Right kidney (tissue), 1 donor: Measurements from ENCODE around the gene PPP1R16B.
"Not testable (repeated sequence)": the region's sequence is repeated elsewhere in the genome, so short reads cannot be mapped to it uniquely, and the experiment has no call there.

Source experiments
- DNase-seq: peaks from one replicate; pipeline ENCODE4 v3.0.0-alpha.2; 2016

Gene PPP1R16B

GRCh38 chr20:38790200-38791053 is 15.1 kb upstream of the PPP1R16B start:
- DNase-seq = no peak

GRCh38 chr20:38791291-38791690 is 14.2 kb upstream of the PPP1R16B start:
- no peak for DNase-seq

DNA sequence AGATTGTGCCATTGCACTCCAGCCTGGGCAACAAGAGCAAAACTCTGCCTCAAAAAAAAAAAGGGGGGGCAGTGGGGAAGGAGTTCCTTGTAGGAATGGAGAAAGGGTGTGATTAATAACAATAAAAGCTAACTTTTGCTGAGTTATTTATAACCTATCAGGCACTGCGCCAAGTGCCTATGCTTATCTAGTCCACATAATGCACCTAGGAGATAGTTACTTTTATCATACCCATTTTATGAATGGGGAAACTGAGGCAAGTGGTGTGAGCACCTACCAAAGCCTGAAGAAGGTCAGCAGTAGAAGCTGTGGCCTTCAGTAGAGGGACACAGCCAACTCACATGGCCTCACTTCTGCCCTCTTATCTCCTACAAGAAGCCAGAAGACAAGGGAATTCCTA is 13.6 kb upstream of the PPP1R16B start:
- DNase-seq = no peak

DNA sequence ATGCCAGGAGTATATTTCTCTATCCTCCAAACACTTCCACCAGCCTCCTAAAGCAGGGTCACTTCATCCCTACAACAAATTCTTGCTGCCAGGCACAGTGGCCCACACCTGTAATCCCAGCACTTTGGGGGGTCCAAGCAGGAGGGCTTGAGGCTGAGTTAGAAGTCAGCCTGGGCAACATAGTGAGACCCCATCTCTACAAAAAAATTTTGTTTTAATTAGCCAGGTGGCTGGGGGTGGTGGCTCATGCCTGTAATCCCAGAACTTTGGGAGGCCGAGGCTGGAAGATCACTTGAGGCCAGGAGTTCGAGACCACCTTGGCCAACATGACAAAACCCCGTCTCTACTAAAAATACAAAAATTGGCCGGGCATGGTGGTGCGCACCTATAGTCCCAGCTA is 11.4 kb upstream of the PPP1R16B start:
- not testable (repeated sequence) for DNase-seq

DNA sequence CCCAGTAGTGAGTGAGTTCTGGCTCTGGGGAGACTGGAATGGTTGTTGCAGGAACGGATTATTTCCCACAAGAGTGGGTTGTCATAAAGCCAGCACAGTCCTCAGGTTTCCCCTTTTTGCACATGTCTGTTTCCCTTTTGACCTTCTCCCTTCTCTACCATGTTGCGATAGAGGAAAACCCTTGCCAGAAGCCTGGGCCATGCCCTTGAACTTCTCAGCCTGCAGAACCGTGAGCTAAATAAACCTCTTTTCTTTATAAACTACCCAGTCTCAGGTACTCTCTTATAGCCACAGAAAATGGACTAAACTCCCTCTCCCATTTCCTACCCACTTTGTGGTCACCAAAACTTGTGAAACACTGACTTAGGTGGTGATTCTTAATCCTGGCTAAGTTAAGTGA is 7.2 kb upstream of the PPP1R16B start:
- DNase-seq = no peak

GRCh38 chr20:38799203-38799602 is 6.3 kb upstream of the PPP1R16B start:
- DNase-seq = no peak

- DNase-seq = no peak
Measured at GRCh38 chr20:38800882-38801281, 4.6 kb upstream of the PPP1R16B start.

GRCh38 chr20:38804221-38804620 is 1.3 kb upstream of the PPP1R16B start:
- no peak for DNase-seq

DNA sequence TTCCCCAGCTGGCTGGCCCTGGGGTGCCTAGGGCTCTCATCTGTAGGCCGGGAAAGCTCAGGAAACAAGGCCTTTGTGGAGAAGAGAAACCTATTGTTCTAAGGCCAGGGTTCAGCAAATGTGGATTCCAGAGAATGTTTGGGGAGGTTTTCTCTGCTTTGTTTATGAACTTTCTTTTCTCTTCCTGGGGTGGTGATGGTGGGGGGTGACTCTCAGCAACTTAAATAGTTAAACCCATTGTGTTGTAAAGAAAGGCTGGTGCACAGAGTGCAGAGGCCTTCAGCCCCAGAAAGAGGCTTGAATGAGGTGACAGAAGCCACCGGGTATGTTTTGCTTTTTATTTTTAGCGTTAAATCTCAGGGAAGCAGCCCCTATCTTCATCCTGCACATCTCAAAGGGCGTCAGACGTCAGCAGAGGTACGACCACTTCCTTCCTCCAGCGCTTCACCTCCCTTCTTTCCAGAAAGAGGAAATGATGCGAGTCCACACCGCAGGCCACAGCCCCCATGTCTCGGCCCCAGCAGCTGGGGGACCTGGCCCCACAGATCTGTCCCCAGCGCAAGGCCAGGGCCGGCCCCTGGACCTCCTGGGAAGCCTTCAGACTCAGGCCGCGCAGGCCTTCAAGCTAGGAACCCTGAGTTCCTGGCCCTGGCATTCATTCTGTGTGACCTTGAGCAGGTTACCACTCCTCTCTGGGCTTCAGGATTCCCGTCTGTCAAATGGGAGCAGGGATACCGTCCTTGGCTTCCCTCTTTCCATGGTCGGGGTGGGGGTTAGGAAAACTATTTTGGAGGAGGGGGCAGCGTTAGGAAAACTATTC is 605 bp upstream of the PPP1R16B start:
- DNase-seq = no peak

GRCh38 chr20:38805958-38806854 is 709 bp downstream of the PPP1R16B start:
- peak; percentile 47 for DNase-seq

DNA sequence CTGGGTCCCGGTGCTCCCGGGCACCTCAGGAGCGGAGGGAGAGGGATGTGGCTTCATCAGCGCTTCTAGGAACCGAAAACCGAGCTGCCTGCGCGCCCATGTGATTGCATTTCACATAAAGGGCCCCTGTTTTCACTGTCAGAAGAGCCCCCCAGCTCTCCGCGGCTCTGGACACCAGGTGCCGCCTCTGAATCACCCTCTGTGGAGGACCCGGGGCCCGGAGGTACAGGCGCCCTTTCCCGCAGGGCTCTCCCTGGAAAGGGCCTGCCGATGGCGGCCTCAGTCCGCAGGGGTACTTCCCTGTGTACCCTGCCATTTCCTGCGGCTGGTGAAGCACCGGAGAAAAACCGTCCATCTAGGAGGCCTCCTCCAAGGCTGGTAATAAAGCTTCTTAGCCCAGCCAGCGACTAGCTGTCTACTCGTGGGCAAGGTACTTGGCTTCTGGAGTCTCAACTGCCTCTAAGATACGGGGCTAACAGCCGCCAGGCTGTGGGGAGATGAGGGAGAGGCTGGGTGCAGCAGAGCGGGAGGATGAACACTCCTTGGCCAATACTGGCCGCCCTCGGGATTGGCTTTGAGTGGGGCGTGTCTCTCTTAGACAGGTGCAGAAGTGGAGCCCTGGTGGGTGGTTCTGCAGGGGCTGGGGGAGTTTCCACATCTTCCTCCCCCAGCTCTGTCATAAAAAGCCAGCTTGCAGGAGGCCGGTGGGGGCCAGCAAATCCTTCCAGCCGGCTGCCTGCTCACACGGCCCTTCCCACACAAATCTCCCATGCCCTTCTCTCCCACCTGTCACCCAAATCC is 1.6 kb downstream of the PPP1R16B start:
- DNase-seq = peak; percentile 47

- no peak for DNase-seq
Measured at GRCh38 chr20:38809942-38810341, 4.4 kb downstream of the PPP1R16B start.

- no peak for DNase-seq
Measured at GRCh38 chr20:38810926-38811630, 5.6 kb downstream of the PPP1R16B start.

- no peak for DNase-seq
Measured at GRCh38 chr20:38811769-38812168, 6.3 kb downstream of the PPP1R16B start.

DNA sequence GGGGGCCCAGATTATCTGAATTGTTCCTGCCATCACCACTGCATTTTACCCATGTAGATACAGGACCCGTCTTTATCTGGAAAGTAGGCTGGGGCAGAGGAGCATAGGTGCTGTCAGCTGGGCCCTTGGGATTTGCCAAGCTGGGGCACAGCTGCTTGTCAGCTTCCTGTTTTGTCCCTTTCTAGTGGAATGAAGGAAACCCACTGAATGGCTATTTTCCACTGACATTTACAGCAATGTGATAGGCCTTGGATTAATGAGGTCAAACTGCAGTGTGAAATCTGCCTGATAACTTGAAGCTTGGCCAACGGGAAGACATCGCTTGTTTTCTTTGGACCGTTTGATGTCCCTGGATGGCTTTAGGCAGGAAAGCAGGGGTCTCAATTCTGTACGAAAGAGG is 6.7 kb downstream of the PPP1R16B start:
- no peak for DNase-seq

GRCh38 chr20:38812709-38813573 is 7.4 kb downstream of the PPP1R16B start:
- DNase-seq = no peak

DNA sequence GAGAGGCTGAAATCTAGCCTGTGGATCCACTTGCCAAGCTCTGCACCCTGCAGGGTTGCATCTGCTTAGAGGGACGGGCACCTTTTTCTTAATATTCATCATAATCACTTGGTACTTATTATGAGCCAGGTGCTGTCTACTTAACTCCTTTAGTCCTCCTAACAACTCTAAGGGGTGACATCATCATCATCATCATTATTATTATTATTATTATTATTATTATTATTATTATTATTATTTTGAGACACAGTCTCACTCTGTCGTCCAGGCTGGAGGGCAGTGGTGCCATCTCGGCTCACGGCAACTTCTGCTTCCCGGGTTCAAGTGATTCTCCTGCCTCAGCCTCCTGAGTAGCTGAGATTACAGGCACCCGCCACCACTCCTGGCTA is 8.1 kb downstream of the PPP1R16B start:
- not testable (repeated sequence) for DNase-seq

DNA sequence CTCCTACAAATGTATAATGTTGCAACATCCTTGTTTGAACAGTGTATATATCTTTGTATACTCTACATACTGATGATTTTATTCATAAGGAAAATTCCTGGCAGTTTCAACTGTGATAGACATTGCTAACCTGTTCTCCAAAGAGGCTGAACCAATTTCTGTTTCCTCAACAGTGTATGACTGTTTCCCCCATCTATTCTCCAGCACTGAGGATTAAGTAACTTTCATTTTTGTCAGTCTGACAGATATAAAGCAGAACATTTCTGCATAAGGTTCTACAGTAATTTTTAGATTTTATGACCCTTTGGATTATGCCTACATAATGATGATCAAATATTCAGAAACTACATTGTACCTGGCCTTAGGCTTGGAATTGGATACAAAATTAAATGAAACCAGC is 9.9 kb downstream of the PPP1R16B start:
- no peak for DNase-seq

DNA sequence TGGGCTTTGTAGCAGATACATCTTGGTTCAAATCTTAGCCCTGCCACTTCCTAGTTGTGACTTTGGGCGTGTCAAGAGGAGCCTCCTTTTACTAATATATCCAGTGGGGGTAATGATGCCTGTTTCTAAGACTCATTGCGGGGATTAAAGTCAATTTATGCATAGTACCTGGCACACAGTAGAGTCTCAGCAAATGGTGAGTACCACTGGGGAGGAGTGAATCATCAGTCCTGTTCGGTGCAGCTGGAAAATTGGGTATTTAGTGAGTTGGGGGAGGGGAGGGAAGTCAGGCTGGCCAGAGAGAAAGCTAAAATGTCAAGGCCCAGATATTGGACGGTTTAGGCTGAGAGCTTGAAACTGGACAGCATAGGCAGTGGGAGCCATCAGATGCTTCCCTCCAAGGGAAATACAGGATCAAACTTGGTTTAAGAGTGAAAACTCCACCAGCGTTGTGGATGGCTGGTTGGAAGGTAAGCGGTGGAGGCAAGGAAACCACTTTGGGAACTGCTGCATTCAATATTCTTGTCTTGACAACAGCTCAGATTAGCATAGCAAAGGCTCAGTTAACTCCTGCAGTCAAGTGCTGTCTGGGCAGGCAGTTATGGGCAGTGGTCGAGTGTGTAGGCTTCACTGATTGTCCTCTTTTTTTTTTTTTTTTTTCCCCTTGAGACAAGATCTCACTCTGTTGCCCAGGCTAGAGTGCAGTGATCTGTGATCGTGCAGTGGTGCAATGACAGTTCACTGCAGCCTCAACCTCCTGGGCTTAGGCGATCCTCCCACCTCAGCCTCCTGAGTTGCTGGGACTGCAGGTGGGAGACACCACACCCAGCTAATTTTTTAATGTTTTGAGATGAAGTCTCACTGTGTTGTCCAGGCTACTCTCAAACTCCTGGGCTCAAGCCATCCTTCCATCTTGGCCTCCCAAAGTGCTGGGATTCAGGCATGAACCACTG is 12.9 kb downstream of the PPP1R16B start:
- DNase-seq = no peak
